Ishikawa (cell line): ENCODE data around the gene GMDS.

ENCODE experiments used
- CREB1 ChIP-seq: IDR thresholded peaks from 2 replicates; pipeline ENCODE4 v1.6.1; 2012; ENCODE audit warnings: low read depth
- EGR1 ChIP-seq: IDR thresholded peaks from 2 replicates; pipeline ENCODE4 v1.6.1; 2012
- EP300 ChIP-seq: IDR thresholded peaks from 2 replicates; pipeline ENCODE4 v1.6.1; 2012; ENCODE audit warnings: borderline replicate concordance
- FOXM1 ChIP-seq: IDR thresholded peaks from 2 replicates; pipeline ENCODE4 v1.6.1; 2012; ENCODE audit warnings: low read depth, borderline replicate concordance
- MAX ChIP-seq: IDR thresholded peaks from 2 replicates; pipeline ENCODE4 v1.6.1; 2012
- RAD21 ChIP-seq: IDR thresholded peaks from 2 replicates; pipeline ENCODE4 v1.6.1; 2012; ENCODE audit warnings: low read depth
- REST ChIP-seq: IDR thresholded peaks from 2 replicates; pipeline ENCODE4 v1.6.1; 2012; ENCODE audit warnings: low read depth, mild to moderate bottlenecking
- TAF1 ChIP-seq: IDR thresholded peaks from 2 replicates; pipeline ENCODE4 v1.6.1; 2012; ENCODE audit warnings: low read depth, mild to moderate bottlenecking
- TEAD4 ChIP-seq: IDR thresholded peaks from 2 replicates; pipeline ENCODE4 v1.6.1; 2012
- YY1 ChIP-seq: IDR thresholded peaks from 2 replicates; pipeline ENCODE4 v1.6.1; 2012; ENCODE audit warnings: low read depth

GRCh38 chr6:1703923-1704322, 541.5 kb downstream of the GMDS start:
- TF ChIP-seq FOXM1 = no peak
- TF ChIP-seq EP300 = no peak
- TF ChIP-seq TAF1 = no peak
- no peak for TF ChIP-seq REST
- TF ChIP-seq YY1 = no peak
- no peak for TF ChIP-seq RAD21
- no peak for TF ChIP-seq MAX
- no peak for TF ChIP-seq CREB1
- TF ChIP-seq EGR1 = no peak
- no peak for TF ChIP-seq TEAD4
